Osteocyte (in vitro differentiated cells): ENCODE data around the gene ZMIZ1. TPM values are rescaled to one million over a fixed set of nuclear protein-coding genes. Genes with fewer than 3 reads are reported as not detected.

Experiments
- DNase-seq: peaks from one replicate; pipeline ENCODE4 v3.0.0; 2021; ENCODE audit warnings: mixed read lengths; ENCODE audit not compliant: unreplicated experiment; ENCODE audit errors: extremely low spot score
- H3K27ac Mint-ChIP-seq: one replicate; pipeline ENCODE4 v1.8.0; 2021; ENCODE audit warnings: mild to moderate bottlenecking, mixed read lengths; ENCODE audit not compliant: unreplicated experiment
- H3K27me3 Mint-ChIP-seq: one replicate; pipeline ENCODE4 v1.8.0; 2021; ENCODE audit warnings: mixed read lengths; ENCODE audit not compliant: unreplicated experiment
- H3K36me3 Mint-ChIP-seq: one replicate; pipeline ENCODE4 v1.8.0; 2021; ENCODE audit warnings: mixed read lengths; ENCODE audit not compliant: unreplicated experiment
- H3K4me1 Mint-ChIP-seq: one replicate; pipeline ENCODE4 v1.8.0; 2021; ENCODE audit warnings: mixed read lengths; ENCODE audit not compliant: unreplicated experiment
- H3K4me3 Mint-ChIP-seq: one replicate; pipeline ENCODE4 v1.8.0; 2021; ENCODE audit warnings: mild to moderate bottlenecking, moderate library complexity, mixed read lengths; ENCODE audit not compliant: unreplicated experiment
- H3K9me3 Mint-ChIP-seq: one replicate; pipeline ENCODE4 v1.8.0; 2021; ENCODE audit warnings: mixed read lengths; ENCODE audit not compliant: unreplicated experiment
- total RNA-seq: library from RNA; stranded (reverse); gene quantifications from 2 replicates; pipeline ENCODE4 v1.2.1, GENCODE V29; 2021
- TF ChIP-seq, protein P1 (sequence below): fragments of 200-600 bp; sonication (generic); IDR thresholded peaks from 2 replicates; pipeline ENCODE4 v1.5.0; 2021; ENCODE audit warnings: antibody characterized with exemption, mild to moderate bottlenecking, moderate library complexity

ZMIZ1 gene
- total RNA-seq, 1 donor from 2014 or later, result 90.5 TPM

GRCh38 chr10:79207726-79208125, 139.0 kb downstream of the ZMIZ1 start:
- no peaks in the 10 kb centered on the region for H3K27me3 Mint-ChIP-seq
- H3K4me3 Mint-ChIP-seq, result no peak overlapping the region
- peaks cover 40% of the 10 kb centered on the region for H3K36me3 Mint-ChIP-seq
- H3K4me1 Mint-ChIP-seq, result peaks cover 13% of the 10 kb centered on the region
- DNase-seq, result no peak
- no peaks in the 10 kb centered on the region for H3K9me3 Mint-ChIP-seq
- TF ChIP-seq, protein P1, sequence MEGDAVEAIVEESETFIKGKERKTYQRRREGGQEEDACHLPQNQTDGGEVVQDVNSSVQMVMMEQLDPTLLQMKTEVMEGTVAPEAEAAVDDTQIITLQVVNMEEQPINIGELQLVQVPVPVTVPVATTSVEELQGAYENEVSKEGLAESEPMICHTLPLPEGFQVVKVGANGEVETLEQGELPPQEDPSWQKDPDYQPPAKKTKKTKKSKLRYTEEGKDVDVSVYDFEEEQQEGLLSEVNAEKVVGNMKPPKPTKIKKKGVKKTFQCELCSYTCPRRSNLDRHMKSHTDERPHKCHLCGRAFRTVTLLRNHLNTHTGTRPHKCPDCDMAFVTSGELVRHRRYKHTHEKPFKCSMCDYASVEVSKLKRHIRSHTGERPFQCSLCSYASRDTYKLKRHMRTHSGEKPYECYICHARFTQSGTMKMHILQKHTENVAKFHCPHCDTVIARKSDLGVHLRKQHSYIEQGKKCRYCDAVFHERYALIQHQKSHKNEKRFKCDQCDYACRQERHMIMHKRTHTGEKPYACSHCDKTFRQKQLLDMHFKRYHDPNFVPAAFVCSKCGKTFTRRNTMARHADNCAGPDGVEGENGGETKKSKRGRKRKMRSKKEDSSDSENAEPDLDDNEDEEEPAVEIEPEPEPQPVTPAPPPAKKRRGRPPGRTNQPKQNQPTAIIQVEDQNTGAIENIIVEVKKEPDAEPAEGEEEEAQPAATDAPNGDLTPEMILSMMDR, result no peak
- no peak overlapping the region for H3K27ac Mint-ChIP-seq

- no peak overlapping the region for H3K4me3 Mint-ChIP-seq
- H3K27ac Mint-ChIP-seq, result no peak overlapping the region
- peaks cover 39% of the 10 kb centered on the region for H3K36me3 Mint-ChIP-seq
Observed at GRCh38 chr10:79208251-79208983, 139.7 kb downstream of the ZMIZ1 start.

GRCh38 chr10:79209340-79209739, 140.6 kb downstream of the ZMIZ1 start:
- no peaks in the 10 kb centered on the region for H3K27me3 Mint-ChIP-seq
- H3K4me3 Mint-ChIP-seq, result no peak overlapping the region
- no peak overlapping the region for H3K27ac Mint-ChIP-seq
- TF ChIP-seq, protein P1, result no peak
- peaks cover 1% of the 10 kb centered on the region for H3K4me1 Mint-ChIP-seq
- H3K36me3 Mint-ChIP-seq, result peaks cover 38% of the 10 kb centered on the region
- DNase-seq, result no peak
- H3K9me3 Mint-ChIP-seq, result no peaks in the 10 kb centered on the region

More at GRCh38 chr10:79208251-79208983, 139.7 kb downstream of the ZMIZ1 start:
- TF ChIP-seq, protein P1, result no peak
- no peak for DNase-seq
- no peaks in the 10 kb centered on the region for H3K9me3 Mint-ChIP-seq
- H3K4me1 Mint-ChIP-seq, result peaks cover 7% of the 10 kb centered on the region
- no peaks in the 10 kb centered on the region for H3K27me3 Mint-ChIP-seq

- no peak for DNase-seq
- Mint-ChIP-seq H3K27me3 (no peaks in the 10 kb centered on the region), H3K27ac (no peak overlapping the region), H3K4me3 (no peak overlapping the region), H3K4me1 (peaks cover 1% of the 10 kb centered on the region), H3K9me3 (no peaks in the 10 kb centered on the region), H3K36me3 (peaks cover 33% of the 10 kb centered on the region)
- TF ChIP-seq, protein P1, result no peak
Observed at GRCh38 chr10:79209831-79210230, 141.1 kb downstream of the ZMIZ1 start.

GRCh38 chr10:79210672-79211071, 141.9 kb downstream of the ZMIZ1 start:
- Mint-ChIP-seq H3K27ac (no peak overlapping the region), H3K36me3 (peaks cover 34% of the 10 kb centered on the region)

More at GRCh38 chr10:79210672-79211071, 141.9 kb downstream of the ZMIZ1 start:
- no peaks in the 10 kb centered on the region for H3K27me3 Mint-ChIP-seq
- peaks cover 1% of the 10 kb centered on the region for H3K4me1 Mint-ChIP-seq
- no peak for DNase-seq
- TF ChIP-seq, protein P1, result no peak
- no peak overlapping the region for H3K4me3 Mint-ChIP-seq
- no peaks in the 10 kb centered on the region for H3K9me3 Mint-ChIP-seq
